GM18873 (cell line): Measurements from ENCODE around the gene PRKN.

Source experiments
- ATAC-seq: cut with Tn5 transposase; IDR thresholded peaks from one replicate; pipeline ENCODE4 v1.9.1; 2021; ENCODE audit warnings: mild to moderate bottlenecking, moderate library complexity, moderate number of reproducible peaks; ENCODE audit not compliant: unreplicated experiment, low FRiP score

PRKN gene

DNA sequence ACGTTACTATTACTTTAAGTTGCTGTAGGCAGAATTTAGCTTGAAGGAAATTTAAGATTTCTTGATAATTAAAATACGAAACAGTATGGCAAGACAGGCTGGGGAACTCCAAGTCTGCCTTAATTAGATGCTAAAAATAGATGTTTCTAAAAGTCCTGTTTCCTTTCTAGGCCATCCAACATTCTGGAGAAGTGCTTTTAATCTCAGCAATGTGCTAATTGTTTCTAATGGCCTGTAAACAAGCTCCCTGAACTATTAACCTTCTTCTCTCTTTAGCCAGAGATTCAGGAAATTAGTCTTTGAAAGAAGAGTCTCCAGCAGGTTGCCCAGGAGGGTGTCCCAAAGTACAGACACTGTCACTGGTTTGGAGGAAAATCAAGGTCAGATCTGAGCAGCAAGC, 776.4 kb downstream of the PRKN start:
- no peak for ATAC-seq

DNA sequence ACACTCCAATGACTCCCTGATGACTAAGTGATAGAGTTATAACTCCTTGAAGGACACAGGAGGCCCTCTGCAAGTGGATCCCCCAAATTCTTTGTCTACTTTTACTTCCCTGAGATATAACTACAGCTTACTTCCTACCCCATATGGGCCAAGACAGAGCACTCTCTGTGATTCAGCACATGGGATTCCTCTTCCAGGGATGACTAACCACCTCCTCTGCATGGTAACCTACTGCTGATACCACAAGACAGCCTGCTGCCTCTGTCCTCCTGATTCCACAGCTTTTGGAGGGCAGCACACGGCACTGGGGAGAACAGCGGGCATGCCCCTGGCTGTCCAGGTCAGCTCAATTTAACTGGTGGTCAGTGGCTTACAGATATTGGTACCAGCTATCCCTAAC, 778.0 kb downstream of the PRKN start:
- ATAC-seq, result no peak

DNA sequence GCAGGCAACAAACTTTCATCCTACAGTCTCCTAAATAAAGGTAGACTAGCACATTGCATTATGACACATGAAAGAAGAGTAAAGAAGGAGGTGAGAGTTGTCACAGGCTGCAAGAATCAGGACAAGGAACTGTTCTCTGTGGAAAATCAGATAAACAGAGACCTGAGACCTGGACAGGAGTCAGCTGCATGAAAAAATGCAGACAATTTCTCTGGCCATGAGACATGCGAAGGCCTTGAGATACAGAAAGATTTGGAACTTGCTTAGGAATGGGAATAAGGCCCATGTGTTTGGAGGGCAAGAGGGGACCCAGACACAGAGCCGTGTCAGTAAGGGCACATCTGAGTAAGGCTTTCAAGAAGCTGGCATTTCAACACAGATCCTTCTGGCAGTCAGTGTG, 779.1 kb downstream of the PRKN start:
- ATAC-seq, result no peak

DNA sequence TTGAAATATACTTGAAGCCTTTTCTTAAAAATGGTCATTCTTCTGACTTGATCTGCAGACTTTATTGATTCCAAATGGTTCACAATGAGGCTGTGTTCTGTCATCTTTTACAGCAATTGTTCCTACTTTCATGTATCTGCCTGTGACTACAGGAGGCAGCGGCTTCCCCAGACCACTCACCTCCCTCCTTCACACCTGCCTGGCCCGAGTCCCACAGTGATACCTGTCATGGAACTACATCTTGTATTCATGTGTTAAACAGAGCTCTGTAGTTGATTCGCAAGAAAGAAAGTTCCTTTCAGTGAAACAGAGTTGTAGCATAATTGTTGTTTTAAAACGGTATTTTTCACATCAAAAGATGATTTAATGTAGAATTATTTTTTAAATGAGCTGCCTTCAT, 780.2 kb downstream of the PRKN start:
- no peak for ATAC-seq

DNA sequence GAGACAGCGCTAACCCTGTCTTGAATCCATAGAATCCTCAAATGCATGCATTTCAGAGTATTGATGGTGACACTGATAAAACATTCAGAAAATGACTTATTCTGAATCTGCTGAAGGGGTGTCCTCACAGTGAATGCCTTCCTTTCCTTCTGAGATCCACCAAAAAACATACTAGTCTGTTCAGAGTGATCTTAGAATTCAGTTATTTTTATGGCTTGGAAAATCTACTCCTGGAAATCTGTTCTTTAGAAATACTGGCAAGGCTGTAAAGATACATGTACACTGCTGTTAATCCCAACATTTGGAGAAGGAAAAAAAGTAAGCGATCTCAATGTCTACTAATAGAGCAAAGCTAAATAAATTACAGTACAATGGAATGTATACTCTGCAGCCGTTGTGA, 781.1 kb downstream of the PRKN start:
- no peak for ATAC-seq

DNA sequence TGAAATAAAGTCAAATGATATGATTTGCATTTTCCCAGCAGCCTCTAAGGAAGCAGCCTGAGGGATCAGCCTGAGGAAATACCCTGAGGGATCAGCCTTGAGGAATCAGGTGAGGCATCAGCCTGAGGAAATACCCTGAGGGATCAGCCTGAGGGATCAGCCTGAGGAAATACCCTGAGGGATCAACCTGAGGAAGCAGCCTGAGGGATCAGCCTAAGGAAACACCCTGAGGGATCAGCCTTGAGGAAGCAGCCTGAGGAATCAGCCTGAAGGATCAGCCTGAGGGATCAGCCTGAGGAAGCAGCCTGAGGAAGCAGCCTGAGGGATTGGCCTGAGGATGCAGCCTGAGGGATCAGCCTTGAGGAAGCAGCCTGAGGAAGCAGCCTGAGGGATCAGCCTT, 784.0 kb downstream of the PRKN start:
- ATAC-seq, result no peak

DNA sequence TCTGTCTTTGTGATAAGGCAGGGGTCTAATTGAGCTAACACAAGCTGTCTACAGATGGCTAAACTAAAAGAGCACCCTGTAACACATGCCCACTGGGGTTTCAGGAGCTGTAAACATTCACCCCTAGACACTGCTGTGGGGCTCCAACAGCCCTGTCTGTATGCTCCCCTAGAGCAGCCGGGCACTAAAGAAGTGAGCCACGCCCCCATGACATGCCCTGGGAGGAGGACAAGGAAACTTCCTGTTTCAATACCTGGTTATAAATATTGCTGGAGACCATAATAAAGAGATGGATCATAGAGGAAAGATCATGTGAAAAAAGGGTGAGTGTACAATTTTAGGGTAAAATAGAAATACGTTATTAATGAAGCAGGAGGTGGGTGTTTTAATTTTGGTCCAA, 786.0 kb downstream of the PRKN start:
- ATAC-seq, result no peak

DNA sequence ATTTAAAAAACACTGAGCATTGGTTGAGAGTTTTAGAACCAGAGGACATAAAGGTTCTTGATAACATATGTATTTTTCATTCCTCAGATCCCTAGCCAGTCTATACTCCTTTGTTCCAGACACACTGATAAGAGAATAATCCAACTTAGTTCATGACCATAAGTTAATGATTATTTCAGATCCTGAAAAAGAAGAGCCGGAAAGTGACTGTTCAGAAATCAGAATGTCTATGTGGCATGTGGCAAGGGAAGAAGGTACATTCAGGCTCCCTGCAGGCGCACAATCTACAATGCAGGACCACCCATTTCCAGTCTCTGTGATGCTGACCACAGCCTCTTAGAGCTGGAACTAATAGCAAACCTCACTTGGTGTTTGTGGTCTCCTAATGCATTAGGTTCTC, 787.0 kb downstream of the PRKN start:
- ATAC-seq, result no peak

DNA sequence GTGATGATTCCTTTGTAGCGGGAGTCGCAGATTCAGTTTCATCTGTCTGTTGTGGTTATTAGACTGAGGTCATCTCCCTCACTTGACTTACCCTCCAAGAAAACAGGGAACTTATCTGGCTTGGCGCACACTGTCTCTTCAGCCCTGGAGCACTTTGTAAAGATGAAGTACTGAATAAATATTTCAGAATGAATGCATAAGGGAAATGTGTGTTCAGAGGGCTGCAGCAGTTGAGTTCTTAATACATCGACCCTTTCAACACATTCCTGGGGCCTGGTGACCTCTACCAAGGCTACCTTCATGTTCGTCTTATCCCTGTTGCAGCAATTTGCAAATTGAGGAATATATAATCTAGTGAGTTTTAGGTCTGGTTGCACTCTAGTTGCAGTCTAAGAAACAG, 801.2 kb downstream of the PRKN start:
- no peak for ATAC-seq

DNA sequence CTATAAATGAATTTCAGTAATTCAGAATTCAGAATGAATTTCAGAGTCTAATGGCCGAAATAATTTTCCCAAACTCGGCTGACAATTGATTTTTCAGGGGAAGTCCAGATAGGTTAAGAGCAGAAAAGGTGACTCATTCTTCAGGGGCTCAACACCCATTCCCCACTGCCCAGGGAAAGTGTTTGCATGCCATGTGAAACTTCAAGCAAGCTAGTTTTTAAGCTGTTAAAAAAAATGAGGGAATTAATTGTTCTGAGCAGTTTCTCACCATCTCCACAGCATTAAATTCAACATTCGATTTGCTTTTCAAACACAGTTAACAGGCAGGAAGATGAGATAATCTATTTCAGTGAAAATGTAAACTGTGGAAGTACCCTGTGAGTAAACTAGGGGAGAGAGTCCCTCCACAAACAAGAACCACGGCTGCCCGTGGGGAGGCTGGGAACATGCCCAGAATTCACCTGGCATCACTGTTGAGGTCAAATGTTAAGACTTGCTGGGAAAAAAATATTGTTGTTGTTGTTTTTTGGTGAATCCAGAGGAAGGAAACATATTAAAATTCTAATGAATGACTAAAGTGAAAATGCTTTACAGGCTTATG, 803.0 kb downstream of the PRKN start:
- no peak for ATAC-seq

DNA sequence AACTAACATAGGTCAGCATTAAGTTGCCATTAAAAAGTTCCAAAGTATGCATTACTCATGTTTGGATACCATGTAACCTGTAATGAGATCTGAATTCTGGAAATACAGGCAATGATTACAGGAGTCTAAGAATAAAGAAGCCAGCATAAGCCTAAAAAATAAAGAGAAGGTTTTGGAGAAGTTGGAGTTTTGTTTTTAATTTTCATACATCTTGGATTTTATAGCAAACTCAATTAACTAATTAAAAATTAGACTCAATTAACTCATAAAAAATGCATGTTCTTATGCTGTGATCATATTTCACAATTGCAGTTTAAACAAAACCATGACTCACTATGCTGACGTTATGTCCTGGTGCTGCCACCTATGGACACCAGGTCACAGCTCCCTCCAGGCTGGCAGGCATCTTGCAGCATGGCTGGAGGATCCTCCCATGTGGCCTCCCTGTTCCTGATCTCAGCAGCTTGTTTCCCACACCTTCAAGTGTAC, 804.9 kb downstream of the PRKN start:
- no peak for ATAC-seq

DNA sequence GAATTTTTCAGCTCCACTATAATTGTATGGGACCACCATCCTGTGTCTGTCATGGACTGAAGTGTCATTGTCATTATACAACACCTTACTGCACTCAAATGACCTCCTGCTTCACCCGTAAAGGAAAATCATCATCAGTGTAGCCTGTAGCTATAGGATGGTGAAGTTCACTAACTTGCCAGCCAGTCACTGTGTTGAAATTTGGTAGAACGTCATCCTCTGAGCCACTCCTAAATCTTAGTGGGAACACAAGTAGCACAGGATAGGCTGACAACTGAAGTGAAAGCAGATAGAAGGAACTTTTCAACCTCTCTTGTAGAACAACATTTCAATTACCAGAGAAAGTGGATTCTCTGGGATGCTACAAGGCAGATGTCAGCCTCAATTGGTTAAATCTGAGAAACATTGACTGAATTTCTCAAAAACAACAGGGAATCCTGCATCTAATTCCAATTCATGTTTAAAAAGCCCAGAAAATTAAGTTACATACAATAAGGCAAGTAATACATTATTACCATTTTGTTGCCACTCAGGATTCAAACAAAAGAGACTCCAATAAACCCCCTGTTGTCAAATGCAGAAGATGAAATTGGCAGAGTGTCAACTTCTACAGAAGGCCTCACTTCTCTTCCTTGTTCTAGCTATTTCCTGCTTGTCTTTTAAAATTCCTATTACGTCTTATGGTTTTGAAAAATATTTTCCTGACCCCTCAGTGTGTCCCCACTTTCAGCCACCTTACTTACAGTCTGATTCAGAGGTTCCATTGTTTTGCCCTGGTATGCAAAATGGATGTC, 805.8 kb downstream of the PRKN start:
- no peak for ATAC-seq

DNA sequence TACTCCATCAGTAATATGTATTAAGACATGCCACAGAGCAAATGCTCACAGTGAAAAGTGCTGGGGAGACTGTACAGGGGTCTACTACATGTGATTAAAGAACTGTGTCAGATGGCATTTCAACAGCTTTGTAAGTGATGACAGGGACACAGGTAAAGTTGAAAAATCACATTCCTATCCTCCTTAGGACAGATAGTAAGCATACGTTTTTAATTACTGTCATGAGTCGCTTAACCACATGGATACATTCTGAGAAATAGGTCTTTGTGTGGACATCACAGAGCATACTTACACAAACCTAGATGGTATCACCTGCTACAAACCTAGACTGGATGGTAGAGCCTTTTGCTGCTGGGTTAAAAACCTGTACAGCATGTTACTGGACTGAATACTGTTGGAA, 807.9 kb downstream of the PRKN start:
- ATAC-seq, result no peak

DNA sequence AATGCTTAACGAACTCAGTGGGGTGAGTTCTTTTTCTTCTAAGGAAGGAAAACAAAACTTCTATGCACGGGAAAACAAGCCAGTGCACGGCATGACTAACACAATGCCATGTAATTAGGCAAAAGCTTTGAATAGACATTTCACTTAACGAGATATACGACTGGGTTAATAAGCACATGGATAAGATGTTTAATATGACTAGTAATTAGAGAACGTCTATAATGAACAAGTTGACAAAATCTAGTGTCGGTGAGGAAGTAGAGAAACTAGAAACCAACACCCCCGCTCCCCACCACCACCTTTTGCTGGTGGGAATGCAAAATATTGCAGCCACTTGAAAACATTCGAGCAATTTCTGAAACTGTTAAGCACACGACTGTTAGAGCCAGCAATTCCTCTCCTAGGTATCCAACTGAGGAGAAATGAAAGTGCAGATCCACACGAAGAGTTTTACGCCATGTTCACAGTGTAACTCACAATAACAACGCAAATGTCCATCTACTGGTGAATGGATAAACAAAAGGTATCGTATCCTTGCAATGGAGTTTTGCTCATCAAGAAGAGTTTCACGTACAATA, 808.8 kb downstream of the PRKN start:
- ATAC-seq, result no peak

DNA sequence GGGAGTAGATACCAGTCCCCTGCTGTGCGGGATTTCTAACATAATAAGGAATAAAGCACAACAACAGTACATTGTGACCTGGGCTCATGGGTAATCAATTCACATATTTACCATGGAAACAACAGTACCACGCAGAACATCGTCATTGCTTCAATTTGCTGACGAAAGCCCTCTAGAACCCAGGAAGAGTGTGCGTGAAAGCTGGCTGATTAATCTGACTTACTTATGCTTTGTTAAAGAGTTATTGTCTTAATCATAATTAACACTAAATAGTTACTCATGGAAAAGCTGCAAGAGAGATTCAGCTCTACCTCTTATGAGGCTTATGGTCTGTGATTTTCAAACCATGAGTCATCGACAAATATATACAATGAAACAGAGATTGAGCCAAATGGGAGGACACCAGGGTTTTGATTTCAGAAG, 809.4 kb downstream of the PRKN start:
- no peak for ATAC-seq

DNA sequence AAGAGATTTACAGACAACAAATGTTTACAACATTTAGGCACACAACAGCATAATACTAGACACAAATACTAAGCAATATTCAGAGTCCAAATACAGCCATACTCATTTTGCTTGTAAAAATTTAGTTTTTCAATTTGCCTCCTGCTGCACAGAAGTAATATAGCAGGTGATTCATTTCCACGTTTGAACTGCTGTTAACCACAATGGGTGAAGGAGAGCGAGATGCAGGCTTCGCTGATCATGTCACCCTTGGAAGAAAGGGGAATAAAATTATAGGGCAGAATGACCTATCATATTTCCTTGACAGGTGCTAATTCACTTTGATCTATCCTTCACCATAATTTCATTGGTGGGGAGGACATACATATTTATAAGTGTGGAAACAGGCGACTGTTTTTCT, 809.9 kb downstream of the PRKN start:
- no peak for ATAC-seq

DNA sequence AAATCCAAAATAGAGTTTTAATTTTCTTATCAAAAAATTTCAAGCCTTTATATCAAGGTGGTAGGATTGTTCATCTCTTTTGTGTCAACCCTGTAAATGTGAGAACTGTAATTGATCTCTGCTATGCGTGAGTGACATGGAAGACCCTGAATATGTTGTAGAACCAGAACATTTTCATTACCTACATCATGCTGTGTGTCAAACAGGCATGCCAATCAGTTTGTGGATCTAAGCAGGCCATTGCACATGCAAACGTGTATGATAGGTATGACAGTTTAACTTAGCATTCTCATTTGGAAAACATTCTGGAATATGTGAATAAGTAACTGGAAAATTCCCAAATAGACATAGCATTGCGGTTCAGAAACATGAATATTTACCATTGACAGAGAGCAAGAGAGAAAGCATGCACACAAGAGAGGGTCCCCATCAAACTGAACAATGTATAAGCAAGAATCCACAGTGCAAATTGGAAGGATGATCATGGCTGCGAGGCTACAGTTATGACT, 812.1 kb downstream of the PRKN start:
- no peak for ATAC-seq

DNA sequence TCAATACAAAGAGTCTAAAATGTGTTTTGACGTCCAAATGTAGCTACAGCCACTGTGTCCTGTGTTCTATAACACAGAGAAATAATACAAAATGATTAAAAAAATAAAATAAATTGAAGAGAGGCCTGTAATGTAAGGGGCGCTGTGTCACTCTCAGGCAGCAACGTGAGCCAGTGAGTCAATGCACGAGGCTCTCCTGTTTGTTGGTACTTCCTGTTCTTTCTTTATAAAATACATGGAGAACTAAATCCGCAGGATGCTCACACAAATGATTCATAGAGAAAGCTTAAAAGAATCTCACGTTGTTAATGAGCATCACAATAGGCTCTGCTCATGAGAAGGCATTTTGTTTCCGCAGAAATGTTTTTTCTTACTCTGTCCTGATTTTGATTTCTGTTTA, 818.7 kb downstream of the PRKN start:
- no peak for ATAC-seq

DNA sequence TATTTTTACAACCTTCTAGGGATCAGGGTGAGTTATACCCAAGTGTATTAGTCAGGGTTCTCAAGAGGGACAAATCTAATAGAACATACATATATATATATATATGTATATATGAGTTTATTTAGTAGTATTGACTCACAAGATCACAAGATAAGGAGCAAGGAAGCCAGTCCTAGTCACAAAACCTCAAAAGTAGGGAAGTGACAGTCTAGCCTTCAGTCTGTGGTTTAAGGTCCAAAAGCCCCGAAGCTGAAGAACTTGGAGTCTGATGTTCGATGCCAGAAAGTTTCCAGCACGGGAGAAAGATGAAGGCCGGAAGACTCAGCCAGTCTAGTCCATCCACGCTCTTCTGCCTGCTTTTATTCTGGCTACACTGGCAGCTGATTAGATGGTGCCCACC, 821.0 kb downstream of the PRKN start:
- ATAC-seq, result no peak

DNA sequence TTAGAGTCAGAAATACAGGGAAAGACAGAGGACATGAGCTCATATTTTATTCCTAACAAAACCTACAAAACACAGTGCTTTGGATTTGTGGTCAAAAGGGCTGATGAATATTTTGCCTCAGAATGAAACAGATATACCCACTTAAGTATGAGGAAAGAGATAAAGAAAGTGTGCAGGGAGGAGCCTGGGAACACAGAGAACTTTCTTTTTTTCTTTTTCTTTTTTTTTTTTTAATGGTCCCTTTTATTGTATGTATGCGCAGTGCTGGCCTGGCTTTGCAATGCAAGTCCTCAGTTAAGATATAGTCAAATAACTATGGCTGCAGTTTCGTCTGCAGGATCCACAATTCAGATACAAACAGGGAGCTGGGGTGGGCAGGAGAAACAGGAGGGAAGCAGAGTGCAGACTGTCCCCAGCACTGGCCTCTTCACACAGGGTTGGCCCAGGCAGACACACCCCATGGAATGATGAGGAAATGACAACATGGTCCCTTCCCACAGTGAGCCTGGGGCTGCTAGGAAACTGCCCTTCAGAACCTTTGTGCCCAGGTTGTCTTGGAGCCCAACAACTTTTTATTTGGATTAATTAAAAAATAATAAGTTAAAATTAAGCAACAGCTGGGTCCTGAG, 823.9 kb downstream of the PRKN start:
- no peak for ATAC-seq

DNA sequence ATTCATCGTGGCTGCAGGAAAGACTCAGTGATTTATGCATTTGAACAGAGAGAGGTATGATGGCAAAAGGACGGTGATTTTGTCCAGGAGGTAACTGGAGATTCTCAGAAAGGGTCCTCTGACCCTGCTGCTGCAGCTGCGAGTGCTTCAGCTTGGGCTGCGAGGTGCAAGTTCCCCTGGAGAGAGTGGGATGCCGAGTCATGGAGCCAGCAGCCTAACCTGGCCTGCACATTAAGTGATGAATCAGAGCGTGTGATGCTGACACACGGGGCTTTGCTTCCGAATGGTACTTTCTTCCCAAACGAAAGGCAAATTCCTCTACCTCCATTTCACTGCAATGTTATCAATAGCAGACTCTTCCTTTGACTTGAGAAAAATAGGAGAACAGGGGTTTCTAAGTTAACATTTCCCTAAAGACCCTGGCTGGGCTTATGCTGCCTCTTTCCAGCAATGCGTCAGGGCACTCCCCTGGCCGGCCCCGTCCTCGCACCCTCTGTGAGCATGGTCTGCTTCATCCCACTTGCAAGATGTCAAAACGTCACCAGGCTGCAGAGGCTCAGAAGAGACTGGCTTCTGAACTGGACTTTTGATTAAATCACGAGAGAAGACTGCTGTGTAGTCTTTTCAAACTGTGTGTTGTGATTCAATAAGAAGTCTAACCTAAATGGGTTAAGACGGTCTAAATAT, 825.7 kb downstream of the PRKN start:
- no peak for ATAC-seq
